ENCODE results near the gene FAM98B. TPM values are rescaled to one million over a fixed set of nuclear protein-coding genes. Genes with fewer than 3 reads are reported as not detected.

FAM98B gene
- total RNA-seq, 1 experiment from 2014 or later: 18.9 TPM

DNA sequence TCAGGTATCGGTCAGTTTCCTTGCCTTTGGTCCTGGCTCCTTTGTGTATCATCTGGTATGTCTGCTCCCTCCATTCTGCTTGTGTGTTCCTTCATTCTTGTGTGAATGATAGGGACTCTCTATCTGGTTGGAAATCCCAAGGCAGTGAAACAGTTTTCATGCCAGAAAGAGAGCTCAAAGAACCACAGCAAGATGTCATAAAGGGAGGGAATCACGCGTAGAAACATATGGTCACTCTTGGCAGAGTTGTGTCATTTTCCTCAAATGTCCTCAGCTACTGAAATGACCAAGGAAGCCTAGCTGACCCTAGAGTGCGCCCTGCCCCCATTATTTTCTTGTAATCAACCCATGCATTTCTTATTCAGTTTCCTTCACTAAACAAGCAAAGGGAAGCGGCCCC is 62.7 kb downstream of the FAM98B start:
- H3K4me2 ChIP-seq (ENCODE audit: low read depth, low read length, poor library complexity, severe bottlenecking): no peak overlapping the region
- H3K9me3 ChIP-seq (ENCODE audit: low read length): no peaks in the 10 kb centered on the region
- peaks cover 40% of the 10 kb centered on the region for H3K79me2 ChIP-seq (ENCODE audit: low read length)
- 0 out of 2 replicates have a peak overlapping the region, but pooled peaks have one; percentile 3 for H3K27ac ChIP-seq (ENCODE audit: low read length)
- H3K4me1 ChIP-seq (ENCODE audit: low read length): peaks cover 63% of the 10 kb centered on the region
- H3K27me3 ChIP-seq (ENCODE audit: low read length): no peaks in the 10 kb centered on the region
- H4K20me1 ChIP-seq (ENCODE audit: insufficient read depth, low read depth, low read length): 0 out of 2 replicates have a peak, but pooled peaks cover 6% of the 10 kb centered on the region
- no peak overlapping the region for H3K4me3 ChIP-seq (ENCODE audit: low read length)
- no peak overlapping the region for H2AFZ ChIP-seq (ENCODE audit: low read length)
- no peaks in the 10 kb centered on the region for H3K9me2 ChIP-seq (replicated peaks; ENCODE audit: insufficient read depth, low read length)
- no peak overlapping the region for H3K9ac ChIP-seq (ENCODE audit: low read length)
- peaks cover 50% of the 10 kb centered on the region for H3K36me3 ChIP-seq (ENCODE audit: insufficient read depth, low read length)
- no peak for DNase-seq

DNA sequence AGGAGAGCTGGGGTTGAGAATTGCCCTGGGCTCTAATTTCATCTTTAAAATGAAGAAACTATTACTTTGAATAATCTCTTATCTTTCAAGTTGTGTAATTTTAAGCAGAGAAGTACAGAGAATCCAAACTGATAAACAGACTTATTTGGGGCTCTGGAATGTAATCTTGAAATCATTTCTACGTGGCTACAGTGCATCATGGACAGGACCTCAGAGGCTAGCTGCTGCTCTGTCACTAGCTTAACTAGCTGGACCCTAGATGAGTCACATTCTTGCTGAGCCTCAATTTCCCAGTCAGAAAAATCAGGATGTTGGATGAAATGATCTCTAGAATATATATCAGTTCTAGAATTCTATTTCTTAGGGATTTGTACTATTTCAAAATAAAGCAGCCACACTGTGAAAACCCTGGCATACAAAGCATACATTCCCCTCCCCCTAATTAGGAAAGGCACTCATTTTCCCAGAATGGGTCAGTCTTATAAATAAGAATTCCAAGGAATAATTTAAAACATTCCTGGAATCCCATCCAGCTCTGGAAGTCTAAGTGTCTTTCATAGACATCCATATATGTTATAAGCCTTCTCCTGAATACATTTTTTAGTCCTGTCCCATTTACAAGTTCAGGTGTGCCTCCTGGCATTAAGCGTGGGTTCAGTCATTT is 63.5 kb downstream of the FAM98B start:
- Histone ChIP-seq H3K27me3 (ENCODE audit: low read length) (no peaks in the 10 kb centered on the region), H3K4me2 (ENCODE audit: low read depth, low read length, poor library complexity, severe bottlenecking) (no peak overlapping the region), H4K20me1 (ENCODE audit: insufficient read depth, low read depth, low read length) (0 out of 2 replicates have a peak, but pooled peaks cover 6% of the 10 kb centered on the region), H3K36me3 (ENCODE audit: insufficient read depth, low read length) (peaks cover 44% of the 10 kb centered on the region), H3K9me2 (replicated peaks; ENCODE audit: insufficient read depth, low read length) (no peaks in the 10 kb centered on the region), H3K9ac (ENCODE audit: low read length) (no peak overlapping the region), H2AFZ (ENCODE audit: low read length) (no peak overlapping the region), H3K4me3 (ENCODE audit: low read length) (no peak overlapping the region), H3K79me2 (ENCODE audit: low read length) (peaks cover 47% of the 10 kb centered on the region), H3K4me1 (ENCODE audit: low read length) (peaks cover 66% of the 10 kb centered on the region), H3K9me3 (ENCODE audit: low read length) (no peaks in the 10 kb centered on the region), H3K27ac (ENCODE audit: low read length) (0 out of 2 replicates have a peak overlapping the region, but pooled peaks have one; percentile 3)
- DNase-seq: no peak

DNA sequence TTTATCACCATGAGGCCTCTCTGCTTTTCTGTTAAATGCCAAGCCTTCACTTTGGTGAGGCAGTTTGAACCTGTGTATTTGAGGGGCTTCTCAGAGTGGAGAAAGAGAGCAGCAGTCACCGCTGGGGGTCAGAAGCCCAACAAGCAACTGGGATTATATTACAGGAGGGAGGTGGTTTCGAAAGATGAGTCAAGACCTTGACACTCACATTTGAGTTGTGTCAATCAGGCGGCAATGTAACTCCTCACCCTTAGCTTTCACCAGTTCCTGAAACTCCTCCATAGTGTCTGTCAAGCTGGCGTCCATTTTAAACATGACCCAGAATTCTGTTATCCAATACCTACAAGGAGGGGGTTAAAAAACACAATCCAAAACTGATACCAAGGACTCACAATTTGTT is 64.2 kb downstream of the FAM98B start:
- H2AFZ ChIP-seq (ENCODE audit: low read length): no peak overlapping the region
- no peak overlapping the region for H3K4me2 ChIP-seq (ENCODE audit: low read depth, low read length, poor library complexity, severe bottlenecking)
- no peak overlapping the region for H3K9ac ChIP-seq (ENCODE audit: low read length)
- H3K9me2 ChIP-seq (replicated peaks; ENCODE audit: insufficient read depth, low read length): no peaks in the 10 kb centered on the region
- peaks cover 66% of the 10 kb centered on the region for H3K4me1 ChIP-seq (ENCODE audit: low read length)
- no peaks in the 10 kb centered on the region for H3K9me3 ChIP-seq (ENCODE audit: low read length)
- no peak overlapping the region for H3K4me3 ChIP-seq (ENCODE audit: low read length)
- H3K27ac ChIP-seq (ENCODE audit: low read length): peak overlapping the region; percentile 46
- peaks cover 54% of the 10 kb centered on the region for H3K79me2 ChIP-seq (ENCODE audit: low read length)
- 0 out of 2 replicates have a peak, but pooled peaks cover 6% of the 10 kb centered on the region for H4K20me1 ChIP-seq (ENCODE audit: insufficient read depth, low read depth, low read length)
- no peak for DNase-seq
- peaks cover 43% of the 10 kb centered on the region for H3K36me3 ChIP-seq (ENCODE audit: insufficient read depth, low read length)
- no peaks in the 10 kb centered on the region for H3K27me3 ChIP-seq (ENCODE audit: low read length)

DNA sequence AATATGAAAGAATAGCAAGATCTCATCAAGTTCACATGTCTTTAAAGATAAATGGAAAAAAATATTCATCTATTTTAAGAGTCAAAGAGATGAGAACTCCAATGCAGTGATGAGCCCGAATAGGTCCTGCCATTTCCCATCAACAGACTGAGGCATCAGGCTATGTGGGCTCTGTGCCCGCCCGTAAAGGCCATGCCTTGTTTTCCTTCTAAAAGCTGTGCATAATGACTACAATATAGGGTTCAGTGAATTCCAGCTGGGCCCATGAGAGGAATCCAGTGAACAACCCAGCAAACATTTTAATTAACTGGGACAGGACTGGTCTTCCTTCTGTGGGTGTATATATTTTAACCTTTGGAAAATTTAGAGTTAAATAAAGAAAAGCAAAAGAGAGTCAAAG is 66.1 kb downstream of the FAM98B start:
- Histone ChIP-seq H3K9me2 (replicated peaks; ENCODE audit: insufficient read depth, low read length) (no peaks in the 10 kb centered on the region), H3K4me1 (ENCODE audit: low read length) (peaks cover 52% of the 10 kb centered on the region), H2AFZ (ENCODE audit: low read length) (no peak overlapping the region), H3K27me3 (ENCODE audit: low read length) (no peaks in the 10 kb centered on the region), H3K79me2 (ENCODE audit: low read length) (peaks cover 57% of the 10 kb centered on the region), H3K9me3 (ENCODE audit: low read length) (no peaks in the 10 kb centered on the region), H3K4me3 (ENCODE audit: low read length) (no peak overlapping the region), H3K9ac (ENCODE audit: low read length) (no peak overlapping the region), H4K20me1 (ENCODE audit: insufficient read depth, low read depth, low read length) (0 out of 2 replicates have a peak, but pooled peaks cover 2% of the 10 kb centered on the region), H3K36me3 (ENCODE audit: insufficient read depth, low read length) (peaks cover 38% of the 10 kb centered on the region), H3K27ac (ENCODE audit: low read length) (no peak overlapping the region), H3K4me2 (ENCODE audit: low read depth, low read length, poor library complexity, severe bottlenecking) (no peak overlapping the region)
- DNase-seq: no peak

DNA sequence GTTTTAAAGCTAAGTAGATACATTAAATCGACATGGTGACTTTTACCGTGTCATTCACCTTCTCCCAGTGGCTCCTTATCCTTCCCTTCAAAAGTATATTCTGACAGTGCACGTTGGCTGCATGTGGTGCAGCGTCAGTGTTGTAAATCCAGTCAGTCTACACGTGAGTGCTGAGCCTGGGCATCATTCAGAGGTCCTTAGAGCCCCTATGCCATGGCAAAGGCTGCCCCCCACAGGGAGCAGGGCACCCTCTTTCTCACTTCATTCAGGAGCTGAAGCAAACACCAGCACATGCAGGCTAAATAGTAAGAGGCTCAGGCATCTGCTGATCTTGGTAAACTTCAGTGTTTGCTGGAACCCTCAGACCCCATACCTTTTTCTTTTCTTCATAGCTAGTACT is 67.4 kb downstream of the FAM98B start:
- Histone ChIP-seq H3K9me2 (replicated peaks; ENCODE audit: insufficient read depth, low read length) (no peaks in the 10 kb centered on the region), H3K4me3 (ENCODE audit: low read length) (no peak overlapping the region), H3K27me3 (ENCODE audit: low read length) (no peaks in the 10 kb centered on the region), H3K9ac (ENCODE audit: low read length) (no peak overlapping the region), H3K36me3 (ENCODE audit: insufficient read depth, low read length) (peaks cover 45% of the 10 kb centered on the region), H3K4me2 (ENCODE audit: low read depth, low read length, poor library complexity, severe bottlenecking) (no peak overlapping the region), H2AFZ (ENCODE audit: low read length) (no peak overlapping the region), H3K27ac (ENCODE audit: low read length) (no peak overlapping the region), H3K79me2 (ENCODE audit: low read length) (peaks cover 70% of the 10 kb centered on the region), H3K4me1 (ENCODE audit: low read length) (peaks cover 39% of the 10 kb centered on the region), H4K20me1 (ENCODE audit: insufficient read depth, low read depth, low read length) (no peaks in the 10 kb centered on the region), H3K9me3 (ENCODE audit: low read length) (no peaks in the 10 kb centered on the region)
- DNase-seq: no peak

DNA sequence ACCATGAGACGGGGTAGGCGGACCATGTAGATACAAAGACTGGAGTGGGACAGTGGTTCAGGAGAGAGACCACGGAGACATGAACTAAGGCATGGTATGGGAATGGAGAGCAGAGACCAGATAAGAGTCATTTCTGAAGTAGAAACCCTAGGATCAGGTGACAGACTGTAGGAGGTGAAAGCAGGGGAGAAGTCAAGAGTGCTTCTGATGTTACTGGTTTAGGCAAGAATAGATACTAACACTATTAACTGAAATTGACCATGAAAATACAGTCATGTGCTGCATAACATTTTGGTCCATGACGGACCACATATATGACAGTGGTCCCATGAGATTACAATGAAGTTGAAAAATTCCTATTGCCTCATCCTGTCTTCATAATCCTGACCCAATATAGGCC is 69.0 kb downstream of the FAM98B start:
- no peaks in the 10 kb centered on the region for H3K9me3 ChIP-seq (ENCODE audit: low read length)
- peaks cover 37% of the 10 kb centered on the region; the same call in 1 of the 2 replicates for H3K36me3 ChIP-seq (ENCODE audit: insufficient read depth, low read length)
- H2AFZ ChIP-seq (ENCODE audit: low read length): no peak overlapping the region
- H3K4me1 ChIP-seq (ENCODE audit: low read length): peaks cover 23% of the 10 kb centered on the region
- peaks cover 80% of the 10 kb centered on the region for H3K79me2 ChIP-seq (ENCODE audit: low read length)
- H3K9ac ChIP-seq (ENCODE audit: low read length): no peak overlapping the region
- H4K20me1 ChIP-seq (ENCODE audit: insufficient read depth, low read depth, low read length): no peaks in the 10 kb centered on the region
- H3K4me2 ChIP-seq (ENCODE audit: low read depth, low read length, poor library complexity, severe bottlenecking): no peak overlapping the region
- no peaks in the 10 kb centered on the region for H3K9me2 ChIP-seq (replicated peaks; ENCODE audit: insufficient read depth, low read length)
- no peak overlapping the region for H3K4me3 ChIP-seq (ENCODE audit: low read length)
- DNase-seq: no peak
- H3K27ac ChIP-seq (ENCODE audit: low read length): no peak overlapping the region
- H3K27me3 ChIP-seq (ENCODE audit: low read length): no peaks in the 10 kb centered on the region

DNA sequence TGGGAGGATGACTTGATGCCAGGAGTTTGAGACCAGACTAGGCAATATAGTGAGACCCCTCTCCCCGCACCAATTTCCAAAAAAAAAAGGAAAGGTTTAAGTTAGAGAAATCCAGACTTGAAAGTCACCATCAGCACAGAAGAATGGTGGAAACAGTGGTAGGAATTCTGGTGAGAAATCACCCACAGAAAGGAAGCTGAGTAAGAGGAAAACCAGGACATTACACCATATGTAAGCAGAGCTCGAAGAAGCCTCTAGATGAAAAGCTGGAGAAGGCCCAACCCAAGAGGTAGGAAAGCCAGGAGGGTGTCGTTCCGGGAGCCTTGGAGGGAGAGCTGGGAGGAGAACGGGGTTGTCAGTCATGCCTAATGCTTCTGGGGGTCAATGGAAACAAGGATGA is 70.2 kb downstream of the FAM98B start:
- Histone ChIP-seq H2AFZ (ENCODE audit: low read length) (no peak overlapping the region), H3K9ac (ENCODE audit: low read length) (no peak overlapping the region), H3K4me3 (ENCODE audit: low read length) (no peak overlapping the region), H3K4me2 (ENCODE audit: low read depth, low read length, poor library complexity, severe bottlenecking) (no peak overlapping the region), H3K9me3 (ENCODE audit: low read length) (no peaks in the 10 kb centered on the region), H3K79me2 (ENCODE audit: low read length) (peaks cover 80% of the 10 kb centered on the region), H3K4me1 (ENCODE audit: low read length) (peaks cover 13% of the 10 kb centered on the region), H4K20me1 (ENCODE audit: insufficient read depth, low read depth, low read length) (no peaks in the 10 kb centered on the region), H3K36me3 (ENCODE audit: insufficient read depth, low read length) (peaks cover 26% of the 10 kb centered on the region; the same call in 1 of the 2 replicates), H3K27ac (ENCODE audit: low read length) (no peak overlapping the region), H3K9me2 (replicated peaks; ENCODE audit: insufficient read depth, low read length) (no peaks in the 10 kb centered on the region), H3K27me3 (ENCODE audit: low read length) (no peaks in the 10 kb centered on the region)
- no peak for DNase-seq

DNA sequence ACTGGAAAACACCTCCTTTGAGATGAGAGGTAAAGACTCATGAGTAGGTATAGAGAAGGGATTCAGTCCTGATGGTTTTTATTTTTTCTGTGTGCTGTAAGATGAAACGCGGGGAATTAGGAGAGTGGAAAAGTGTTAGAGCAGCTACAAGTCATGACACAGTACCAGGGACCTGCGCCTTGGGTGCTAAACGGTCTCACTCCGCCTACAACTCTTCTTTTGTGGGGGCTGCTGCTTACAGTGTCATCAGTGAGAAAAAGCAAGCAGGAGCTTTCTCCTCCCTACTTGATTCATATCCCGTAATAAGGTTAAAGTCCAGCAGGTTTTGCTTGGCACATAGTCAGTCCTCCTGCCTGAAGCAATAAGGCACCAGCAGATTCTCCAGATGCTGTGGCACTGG is 71.6 kb downstream of the FAM98B start:
- Histone ChIP-seq H3K4me3 (ENCODE audit: low read length) (no peak overlapping the region), H3K4me2 (ENCODE audit: low read depth, low read length, poor library complexity, severe bottlenecking) (no peak overlapping the region), H3K36me3 (ENCODE audit: insufficient read depth, low read length) (peaks cover 22% of the 10 kb centered on the region; the same call in 1 of the 2 replicates), H3K9me2 (replicated peaks; ENCODE audit: insufficient read depth, low read length) (no peaks in the 10 kb centered on the region), H3K9me3 (ENCODE audit: low read length) (no peaks in the 10 kb centered on the region), H3K27ac (ENCODE audit: low read length) (no peak overlapping the region), H3K9ac (ENCODE audit: low read length) (no peak overlapping the region), H3K79me2 (ENCODE audit: low read length) (peaks cover 83% of the 10 kb centered on the region), H3K27me3 (ENCODE audit: low read length) (no peaks in the 10 kb centered on the region), H4K20me1 (ENCODE audit: insufficient read depth, low read depth, low read length) (no peaks in the 10 kb centered on the region), H3K4me1 (ENCODE audit: low read length) (peaks cover 12% of the 10 kb centered on the region), H2AFZ (ENCODE audit: low read length) (no peak overlapping the region)
- DNase-seq: no peak
